AG08396 (cell line): Measurements from ENCODE around the gene KMO.

ENCODE experiments used
- DNase-seq: peaks from one replicate; pipeline ENCODE4 v3.0.0; 2012; ENCODE audit warnings: low spot score, mixed read lengths

The KMO gene

DNA sequence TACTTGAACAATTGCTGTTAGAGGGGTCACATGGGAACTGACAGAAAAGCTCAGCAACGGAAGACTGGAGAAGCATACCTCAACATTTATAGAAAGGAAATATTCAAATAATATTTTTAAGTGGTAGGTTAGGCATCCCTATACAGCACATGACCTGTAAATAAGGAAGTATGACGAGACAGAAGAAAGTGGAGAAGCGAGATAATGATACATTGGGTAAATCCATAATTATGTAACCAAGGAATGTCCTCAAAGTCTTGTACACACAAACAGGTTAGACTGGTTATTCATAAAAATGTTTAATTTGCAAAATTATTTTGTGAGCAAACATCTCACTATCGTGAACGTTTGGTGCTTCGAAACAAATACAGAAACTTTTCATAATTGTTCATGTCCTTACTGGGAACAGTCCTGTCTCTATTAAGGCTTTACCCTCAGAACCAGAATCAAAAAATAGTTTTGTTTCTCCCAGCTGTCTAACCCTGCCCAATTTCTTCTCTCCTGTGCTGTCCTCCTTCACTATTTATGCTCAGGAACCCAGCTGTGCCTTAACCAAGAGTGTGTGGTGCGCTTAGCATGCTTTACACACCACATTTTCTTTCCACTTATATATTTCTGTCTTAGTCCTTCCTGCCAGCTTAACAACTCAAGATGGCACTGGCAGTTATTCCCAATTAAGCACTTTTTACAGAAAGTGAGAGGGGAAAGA lies 10.2 kb downstream of the KMO start:
- DNase-seq: no peak

DNA sequence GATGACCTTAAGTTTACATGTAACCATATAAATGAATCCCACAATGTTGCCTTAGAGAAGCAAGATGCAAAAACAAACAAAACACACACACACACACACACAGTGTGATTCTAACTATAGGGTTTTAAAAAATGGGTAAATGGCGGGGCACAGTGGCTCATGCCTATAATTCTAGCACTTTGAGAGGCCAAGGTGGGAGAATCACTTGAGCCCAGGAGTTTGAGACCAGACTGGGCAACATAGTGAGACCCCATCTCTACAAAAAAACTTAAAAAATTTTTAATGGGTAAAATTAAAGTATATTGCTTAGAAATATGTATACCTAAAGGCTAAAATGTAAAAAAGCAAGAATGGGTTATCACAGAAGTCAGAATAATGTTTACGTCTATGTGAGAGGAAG lies 15.8 kb downstream of the KMO start:
- no peak for DNase-seq

DNA sequence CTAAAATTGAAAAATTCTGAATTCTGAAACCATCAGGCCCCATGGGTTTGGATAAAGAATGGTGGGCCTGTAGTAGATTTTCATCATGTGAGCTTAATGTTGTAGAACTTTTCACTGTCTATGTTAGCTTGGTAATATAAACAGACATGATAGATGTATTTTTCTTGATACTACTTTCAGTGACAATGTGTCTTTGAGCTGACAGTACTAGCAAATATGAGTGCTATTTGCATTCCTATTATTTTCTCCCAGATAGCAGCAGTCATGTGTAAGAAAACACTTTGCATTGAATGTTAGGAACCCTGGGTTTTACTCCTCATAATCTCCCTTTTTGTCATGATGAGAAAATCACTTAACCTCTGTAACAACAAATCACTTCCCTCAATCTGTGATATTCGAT lies 18.1 kb downstream of the KMO start:
- DNase-seq: no peak

DNA sequence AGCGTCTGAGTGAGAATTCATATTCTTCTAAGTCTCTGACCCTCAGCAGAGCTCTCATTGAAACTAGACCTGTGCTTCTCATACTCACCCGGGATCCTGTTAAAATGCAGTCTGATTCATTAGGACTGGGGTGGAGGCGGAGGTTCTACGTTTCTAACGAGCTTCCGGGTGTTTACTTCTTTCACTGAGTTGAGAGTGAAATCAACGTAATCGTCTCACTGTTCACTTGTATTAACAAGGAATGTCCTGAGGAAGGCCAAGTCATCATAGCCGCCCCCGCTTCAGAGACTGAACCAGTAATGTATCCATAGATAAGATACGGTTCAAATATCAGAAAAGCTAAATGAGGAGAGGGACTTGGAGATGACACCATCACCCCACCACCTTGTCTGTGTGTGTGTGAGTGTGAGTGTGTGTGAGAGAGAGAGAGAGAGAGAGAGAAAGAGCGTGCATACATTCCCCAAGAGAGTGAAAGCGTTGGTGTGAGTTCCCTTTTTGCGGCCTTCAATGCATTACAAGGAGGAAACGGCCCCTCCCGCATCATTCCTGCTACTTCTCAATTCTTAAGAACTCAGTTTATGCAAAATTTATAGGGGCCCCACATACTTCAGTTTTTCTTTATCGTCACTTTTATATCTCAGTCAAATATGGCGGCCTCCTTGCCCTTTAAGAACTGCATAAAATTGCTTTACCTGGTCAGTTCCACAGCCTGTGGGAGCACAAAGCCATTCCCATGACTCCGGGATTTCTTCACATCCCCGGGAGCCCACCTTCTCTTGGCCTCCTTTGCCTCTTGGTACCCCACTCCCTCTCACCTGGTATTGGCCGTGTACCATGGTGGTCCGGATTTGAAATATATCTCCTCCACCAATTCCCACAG lies 19.8 kb downstream of the KMO start:
- DNase-seq: no peak

GRCh38 chr1:241553886-241554592 lies 21.9 kb downstream of the KMO start:
- DNase-seq: no peak

DNA sequence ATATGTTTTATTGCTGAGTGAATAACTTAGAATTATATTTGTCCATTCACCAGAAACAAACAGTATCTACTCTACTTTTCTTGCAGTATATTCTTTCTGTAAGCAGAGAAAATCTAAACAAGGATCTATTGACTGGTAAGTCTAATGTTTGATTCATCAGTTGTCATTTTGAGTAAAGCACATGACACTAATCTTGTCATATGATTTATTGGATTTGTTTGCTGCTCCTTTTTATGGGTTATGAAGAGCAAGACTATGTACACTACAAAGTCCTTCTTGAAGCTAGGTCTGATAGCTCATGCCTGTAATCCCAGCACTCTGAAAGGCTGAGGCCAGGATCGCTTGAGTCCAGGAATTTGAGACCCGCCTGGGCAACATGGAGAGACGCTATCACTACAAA lies 23.3 kb downstream of the KMO start:
- DNase-seq: no peak

DNA sequence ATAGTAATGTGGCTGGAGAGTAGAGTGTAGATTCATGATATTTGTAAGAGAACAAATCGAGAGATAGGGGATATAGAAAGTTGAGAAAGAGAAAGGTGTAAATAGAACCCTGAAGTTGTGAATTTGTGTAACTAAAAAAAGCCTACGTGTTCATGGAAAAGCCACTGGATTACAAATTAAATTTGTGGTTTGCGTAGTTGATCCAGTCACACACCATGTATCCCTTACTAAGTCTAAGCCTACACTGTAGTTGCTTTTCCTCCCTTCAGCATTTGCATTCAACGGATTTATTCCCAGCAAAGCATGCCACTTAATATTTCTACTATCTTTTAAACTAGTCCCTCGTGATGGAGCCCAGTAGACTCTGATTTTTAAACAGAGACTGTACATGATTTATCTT lies 24.9 kb downstream of the KMO start:
- DNase-seq: no peak

DNA sequence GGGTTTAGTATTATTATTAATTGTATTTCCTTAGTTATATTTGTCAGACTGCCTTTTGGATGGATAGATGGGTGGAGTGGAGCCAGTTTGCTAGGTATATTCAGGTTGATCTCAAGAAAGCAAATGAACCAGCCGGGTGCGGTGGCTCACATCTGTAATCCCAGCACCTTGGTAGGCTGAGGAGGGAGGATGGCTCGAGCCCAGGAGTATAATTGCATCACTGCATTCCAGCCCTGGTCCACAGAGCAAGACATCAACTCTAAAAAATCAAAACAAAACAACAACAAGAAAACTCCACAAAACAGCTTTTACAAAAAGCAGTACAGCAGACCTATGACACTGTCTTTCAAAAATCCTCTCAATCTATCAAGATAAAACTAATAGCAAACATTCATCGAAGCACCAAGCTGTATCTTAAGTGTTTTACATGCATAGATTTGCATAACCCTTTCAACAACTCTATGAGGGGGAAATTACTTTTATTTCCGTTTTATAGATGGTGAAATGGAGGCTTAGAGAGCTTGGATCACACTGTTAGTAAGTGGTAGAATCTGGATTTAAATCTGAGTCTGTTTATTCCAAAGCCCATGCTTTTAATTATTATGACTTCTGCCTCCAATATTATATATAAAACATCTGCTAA lies 25.5 kb downstream of the KMO start:
- no peak for DNase-seq

DNA sequence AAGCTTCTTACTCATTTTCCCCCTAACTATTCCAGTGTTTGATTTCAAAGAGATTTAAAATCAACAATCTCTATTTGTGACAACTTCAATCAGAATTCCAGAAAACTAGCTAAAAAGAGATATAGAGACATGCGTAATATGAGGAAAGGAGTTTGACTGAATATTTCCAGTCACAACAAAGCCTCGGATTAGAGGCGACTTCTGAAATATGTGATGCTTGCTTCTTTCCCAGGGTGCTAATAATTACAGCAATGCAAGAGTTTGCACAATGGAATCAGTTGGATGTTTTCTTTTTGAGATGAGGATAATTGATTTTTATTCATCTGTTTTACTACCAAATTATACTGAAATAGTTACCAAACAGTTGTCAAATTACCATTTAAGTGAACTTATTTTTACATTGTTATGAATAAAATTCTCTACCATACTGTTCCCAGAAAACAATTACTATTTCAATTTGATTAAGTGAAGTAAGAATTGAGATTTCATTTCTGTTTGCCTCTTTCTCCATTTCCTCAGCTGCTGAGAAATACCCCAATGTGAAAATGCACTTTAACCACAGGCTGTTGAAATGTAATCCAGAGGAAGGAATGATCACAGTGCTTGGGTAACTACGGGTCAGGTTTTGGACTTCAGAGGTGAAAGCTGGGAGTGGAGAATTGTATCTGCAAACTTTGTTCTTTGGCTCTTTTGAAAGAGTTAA lies 28.1 kb downstream of the KMO start:
- no peak for DNase-seq

DNA sequence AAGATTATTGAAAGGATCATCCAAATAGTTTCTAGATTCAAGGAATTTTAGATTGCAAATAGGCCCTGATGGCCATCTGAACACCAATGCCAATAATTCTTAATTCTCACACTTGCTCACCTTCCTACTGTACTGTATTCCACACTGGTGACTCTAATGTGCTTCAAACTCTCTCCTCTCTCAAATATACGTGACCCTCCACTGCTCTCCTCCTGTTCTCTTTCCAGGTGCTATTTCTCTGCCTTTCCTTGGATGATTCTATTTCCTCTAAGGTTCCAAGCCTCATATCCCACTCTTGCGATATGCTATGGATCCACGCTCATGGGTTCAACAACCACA lies 28.6 kb downstream of the KMO start:
- no peak for DNase-seq

DNA sequence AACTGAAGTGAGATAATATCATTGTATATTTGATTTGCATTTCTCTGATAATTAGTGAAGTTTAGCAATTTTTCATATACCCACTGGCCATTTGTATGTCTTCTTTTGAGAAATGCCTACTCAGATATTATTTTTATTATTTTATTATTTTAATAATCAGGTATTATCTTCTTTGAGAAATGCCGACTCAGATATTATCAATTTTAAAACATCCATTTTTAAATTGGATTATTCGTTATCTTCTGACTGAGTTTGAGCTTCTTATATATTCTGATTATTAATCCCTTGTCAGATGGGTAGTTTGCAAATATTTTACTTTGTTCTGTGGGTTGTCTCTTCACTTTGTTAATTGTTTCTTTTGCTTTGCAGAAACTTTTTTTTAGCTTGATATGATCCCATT lies 37.7 kb downstream of the KMO start:
- no peak for DNase-seq

- DNase-seq: no peak
These were observed 42.0 kb downstream of the KMO start for GRCh38 chr1:241574154-241574553.

GRCh38 chr1:241579434-241579833 lies 47.3 kb downstream of the KMO start:
- DNase-seq: no peak

- no peak for DNase-seq
These were observed 50.7 kb downstream of the KMO start for GRCh38 chr1:241582921-241583321.

GRCh38 chr1:241586905-241587512 lies 54.8 kb downstream of the KMO start:
- DNase-seq: no peak

DNA sequence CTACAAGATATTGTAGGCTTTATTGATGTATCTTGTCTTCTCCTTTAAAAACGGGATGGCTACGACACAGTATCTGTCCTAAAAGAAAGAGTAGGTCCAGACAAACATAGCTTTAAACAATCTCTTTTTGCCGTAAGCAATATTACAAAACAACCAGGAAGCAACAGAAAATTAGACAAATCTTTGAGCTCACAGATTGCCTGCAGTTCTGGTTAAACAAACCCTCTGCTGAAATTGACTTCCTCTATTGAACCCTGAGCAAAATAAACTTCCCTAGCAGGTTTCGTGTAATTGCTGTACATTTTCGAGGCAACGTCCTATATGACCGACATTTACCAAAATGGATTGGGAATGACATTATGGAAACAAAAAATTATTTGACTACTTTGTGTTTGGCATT lies 57.3 kb downstream of the KMO start:
- DNase-seq: no peak

DNA sequence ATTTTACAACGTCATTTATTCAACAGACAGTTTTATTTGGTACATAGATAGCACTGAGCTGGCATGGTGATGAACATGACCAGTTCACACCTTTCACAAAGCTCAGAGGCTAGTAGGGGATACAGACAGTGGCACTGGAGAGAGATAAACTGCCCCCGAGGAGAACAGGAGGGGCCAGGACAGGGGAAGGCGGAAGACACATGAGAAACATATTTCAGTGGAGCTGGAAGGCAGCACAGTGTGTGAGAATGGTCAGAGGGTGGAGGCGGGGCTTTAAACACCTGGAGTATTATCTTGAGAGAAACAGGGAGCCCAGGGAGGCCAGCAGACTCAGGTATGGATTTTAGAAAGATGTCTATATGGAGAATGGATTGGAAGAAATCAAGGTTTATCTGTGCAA lies 58.5 kb downstream of the KMO start:
- DNase-seq: no peak

- peak; percentile 24 for DNase-seq
These were observed 59.1 kb downstream of the KMO start for GRCh38 chr1:241591317-241591716.

DNA sequence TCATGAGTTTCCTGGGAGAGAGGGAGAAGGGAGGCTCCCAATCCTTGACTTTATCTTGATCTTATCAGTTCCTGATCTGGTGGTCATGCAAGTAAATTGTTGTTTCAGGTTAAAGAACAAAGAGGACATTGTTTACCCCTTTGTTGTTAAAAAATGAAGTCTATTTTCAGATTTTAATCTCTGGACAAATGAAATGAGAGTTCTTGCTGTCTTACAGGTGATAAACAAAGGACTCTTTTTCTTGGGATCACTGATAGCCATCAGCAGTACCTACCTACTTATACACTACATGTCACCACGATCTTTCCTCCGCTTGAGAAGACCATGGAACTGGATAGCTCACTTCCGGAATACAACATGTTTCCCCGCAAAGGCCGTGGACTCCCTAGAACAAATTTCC lies 59.6 kb downstream of the KMO start:
- DNase-seq: no peak

DNA sequence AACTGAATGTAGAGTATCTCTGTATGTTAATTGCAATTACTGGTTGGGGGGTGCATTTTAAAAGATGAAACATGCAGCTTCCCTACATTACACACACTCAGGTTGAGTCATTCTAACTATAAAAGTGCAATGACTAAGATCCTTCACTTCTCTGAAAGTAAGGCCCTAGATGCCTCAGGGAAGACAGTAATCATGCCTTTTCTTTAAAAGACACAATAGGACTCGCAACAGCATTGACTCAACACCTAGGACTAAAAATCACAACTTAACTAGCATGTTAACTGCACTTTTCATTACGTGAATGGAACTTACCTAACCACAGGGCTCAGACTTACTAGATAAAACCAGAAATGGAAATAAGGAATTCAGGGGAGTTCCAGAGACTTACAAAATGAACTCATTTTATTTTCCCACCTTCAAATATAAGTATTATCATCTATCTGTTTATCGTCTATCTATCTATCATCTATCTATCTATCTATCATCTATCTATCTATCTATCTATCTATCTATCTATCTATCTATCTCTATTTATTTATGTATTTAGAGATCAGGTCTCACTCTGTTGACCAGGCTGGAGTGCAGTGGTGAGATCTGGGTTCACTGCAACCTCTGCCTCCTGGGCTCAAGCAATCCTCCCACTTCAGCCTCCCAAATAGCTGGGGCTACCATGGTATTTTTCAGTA lies 60.2 kb downstream of the KMO start:
- no peak for DNase-seq

- no peak for DNase-seq
These were observed 61.0 kb downstream of the KMO start for GRCh38 chr1:241593186-241593585.
